ENCODE data around the gene CYP4V2. TPM values are rescaled to one million over a fixed set of nuclear protein-coding genes. Genes with fewer than 3 reads are reported as not detected.
A peak's percentile ranks its signal among the peaks of the same experiment; 100 is the strongest.

Gene CYP4V2
- total RNA-seq, 1 donor from 2014 or later, result 3.2 TPM

DNA sequence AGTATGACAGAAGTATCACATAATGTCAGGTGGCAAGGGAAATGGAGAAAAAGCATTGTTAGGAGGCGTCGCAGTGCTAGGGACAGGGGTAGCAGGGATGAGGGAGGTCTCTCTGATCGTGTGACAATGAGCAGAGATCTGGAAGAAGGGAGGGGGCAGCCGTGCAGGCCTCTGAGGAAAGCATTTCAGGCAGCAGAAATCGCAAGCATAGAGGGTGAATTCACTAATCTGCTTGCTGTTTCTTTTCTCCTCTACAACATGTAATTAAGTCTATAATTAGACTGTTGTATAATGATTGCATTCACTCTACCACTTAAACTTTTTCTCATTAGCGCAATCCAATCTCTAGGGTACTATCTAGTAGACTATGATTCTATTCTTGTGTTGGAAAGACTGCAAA lies 9.1 kb downstream of the CYP4V2 start:
- H3K4me3 ChIP-seq (ENCODE audit: low read depth, low read length), result no peak overlapping the region
- TF ChIP-seq, protein P1, sequence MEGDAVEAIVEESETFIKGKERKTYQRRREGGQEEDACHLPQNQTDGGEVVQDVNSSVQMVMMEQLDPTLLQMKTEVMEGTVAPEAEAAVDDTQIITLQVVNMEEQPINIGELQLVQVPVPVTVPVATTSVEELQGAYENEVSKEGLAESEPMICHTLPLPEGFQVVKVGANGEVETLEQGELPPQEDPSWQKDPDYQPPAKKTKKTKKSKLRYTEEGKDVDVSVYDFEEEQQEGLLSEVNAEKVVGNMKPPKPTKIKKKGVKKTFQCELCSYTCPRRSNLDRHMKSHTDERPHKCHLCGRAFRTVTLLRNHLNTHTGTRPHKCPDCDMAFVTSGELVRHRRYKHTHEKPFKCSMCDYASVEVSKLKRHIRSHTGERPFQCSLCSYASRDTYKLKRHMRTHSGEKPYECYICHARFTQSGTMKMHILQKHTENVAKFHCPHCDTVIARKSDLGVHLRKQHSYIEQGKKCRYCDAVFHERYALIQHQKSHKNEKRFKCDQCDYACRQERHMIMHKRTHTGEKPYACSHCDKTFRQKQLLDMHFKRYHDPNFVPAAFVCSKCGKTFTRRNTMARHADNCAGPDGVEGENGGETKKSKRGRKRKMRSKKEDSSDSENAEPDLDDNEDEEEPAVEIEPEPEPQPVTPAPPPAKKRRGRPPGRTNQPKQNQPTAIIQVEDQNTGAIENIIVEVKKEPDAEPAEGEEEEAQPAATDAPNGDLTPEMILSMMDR (conservative IDR thresholded peaks at IDR 0.05; ENCODE audit: low read depth, low read length), result no peak
- no peak for DNase-seq (ENCODE audit: low read depth)

DNA sequence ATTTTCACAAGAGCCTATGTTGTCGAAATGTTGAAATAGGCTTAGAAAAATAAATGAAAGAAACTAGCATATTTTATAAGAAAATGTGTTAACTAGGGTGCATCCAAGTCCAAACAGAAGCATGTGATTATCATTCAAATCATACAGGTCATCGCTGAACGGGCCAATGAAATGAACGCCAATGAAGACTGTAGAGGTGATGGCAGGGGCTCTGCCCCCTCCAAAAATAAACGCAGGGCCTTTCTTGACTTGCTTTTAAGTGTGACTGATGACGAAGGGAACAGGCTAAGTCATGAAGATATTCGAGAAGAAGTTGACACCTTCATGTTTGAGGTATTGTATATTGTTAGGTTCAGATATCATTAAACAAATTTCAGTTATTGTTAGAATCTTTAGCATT lies 9.6 kb downstream of the CYP4V2 start:
- no peak for DNase-seq (ENCODE audit: low read depth)
- H3K4me3 ChIP-seq (ENCODE audit: low read depth, low read length), result no peak overlapping the region
- TF ChIP-seq, protein P1 (conservative IDR thresholded peaks at IDR 0.05; ENCODE audit: low read depth, low read length), result no peak

DNA sequence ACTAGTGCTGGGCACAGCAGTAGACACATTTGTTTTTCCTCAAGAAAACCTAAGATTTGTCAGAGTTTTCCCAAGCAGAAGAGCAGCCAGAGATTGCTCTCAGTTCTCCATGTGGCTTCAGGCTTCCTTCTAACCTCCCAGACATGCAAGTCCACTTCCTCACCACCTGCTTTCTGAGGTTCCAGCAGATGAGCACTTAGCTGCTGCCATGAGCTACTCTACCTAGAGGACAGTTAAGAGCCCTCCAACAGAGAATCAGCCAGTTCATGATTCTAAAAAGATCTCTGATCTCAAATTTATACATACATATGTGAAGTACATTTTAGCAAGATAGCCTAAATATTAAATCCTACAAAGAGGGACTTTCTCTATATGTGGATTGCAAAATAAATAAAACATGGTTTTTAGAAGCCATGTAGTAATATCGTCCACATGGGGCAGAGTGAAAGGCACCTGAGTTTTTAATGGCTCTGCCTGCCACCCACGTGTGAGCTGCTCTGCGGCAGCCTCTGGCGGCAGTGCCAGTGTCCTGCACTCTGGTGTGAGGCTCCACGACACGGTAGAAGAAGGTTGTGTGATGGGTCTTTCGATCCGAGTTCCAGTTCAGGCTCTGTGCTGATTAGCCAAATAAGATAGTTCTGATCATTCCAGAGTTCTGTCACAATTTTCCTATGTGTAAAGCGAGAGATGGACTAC lies 10.3 kb downstream of the CYP4V2 start:
- H3K4me3 ChIP-seq (ENCODE audit: low read depth, low read length), result no peak overlapping the region
- DNase-seq (ENCODE audit: low read depth), result no peak
- TF ChIP-seq, protein P1 (conservative IDR thresholded peaks at IDR 0.05; ENCODE audit: low read depth, low read length), result peak; percentile 73

DNA sequence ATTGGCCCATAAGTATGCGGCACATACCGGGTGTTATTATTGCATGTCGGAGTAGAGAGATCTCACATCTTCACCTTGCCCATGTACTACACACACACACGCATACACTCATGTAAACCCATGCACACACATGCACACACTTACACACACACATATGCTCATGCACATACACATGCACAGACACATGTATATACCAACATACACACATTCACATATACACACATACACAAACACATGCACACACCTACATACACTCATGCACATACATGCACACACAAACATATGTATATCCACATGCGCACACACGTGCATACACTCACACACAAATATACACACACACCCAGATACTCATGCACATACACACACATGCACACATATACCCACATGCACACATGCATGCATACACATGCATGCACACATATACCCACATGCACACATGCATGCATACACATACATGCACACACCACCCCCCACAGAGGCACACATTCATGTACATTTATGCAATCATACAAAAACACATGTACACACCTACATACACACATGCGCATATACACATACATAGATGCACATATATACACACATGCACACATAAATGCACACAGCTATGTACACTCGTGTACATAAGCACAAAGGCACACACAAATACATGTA lies 11.2 kb downstream of the CYP4V2 start:
- TF ChIP-seq, protein P1 (conservative IDR thresholded peaks at IDR 0.05; ENCODE audit: low read depth, low read length), result no peak
- no peak for DNase-seq (ENCODE audit: low read depth)
- no peak overlapping the region for H3K4me3 ChIP-seq (ENCODE audit: low read depth, low read length)

DNA sequence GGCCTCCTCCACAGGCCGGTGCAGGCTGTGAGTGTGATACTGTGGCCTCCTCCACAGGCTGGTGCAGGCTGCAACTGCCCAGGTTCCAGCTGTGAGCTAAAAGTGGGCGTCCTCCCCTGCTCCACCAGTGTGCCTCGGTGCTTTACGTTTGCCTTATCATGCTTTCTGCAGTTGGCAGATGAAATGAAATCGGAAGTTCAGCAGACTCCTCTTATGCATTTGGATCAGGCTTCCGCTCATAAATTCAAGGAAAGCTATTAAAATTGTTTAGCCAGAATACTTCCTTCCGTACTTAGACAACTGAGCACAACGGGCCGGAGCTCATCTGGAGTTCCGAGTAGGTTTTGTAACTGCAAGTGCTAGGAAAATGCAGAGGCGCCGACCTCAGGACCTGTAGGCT lies 12.0 kb downstream of the CYP4V2 start:
- H3K4me3 ChIP-seq (ENCODE audit: low read depth, low read length), result no peak overlapping the region
- TF ChIP-seq, protein P1 (conservative IDR thresholded peaks at IDR 0.05; ENCODE audit: low read depth, low read length), result no peak
- DNase-seq (ENCODE audit: low read depth), result no peak

DNA sequence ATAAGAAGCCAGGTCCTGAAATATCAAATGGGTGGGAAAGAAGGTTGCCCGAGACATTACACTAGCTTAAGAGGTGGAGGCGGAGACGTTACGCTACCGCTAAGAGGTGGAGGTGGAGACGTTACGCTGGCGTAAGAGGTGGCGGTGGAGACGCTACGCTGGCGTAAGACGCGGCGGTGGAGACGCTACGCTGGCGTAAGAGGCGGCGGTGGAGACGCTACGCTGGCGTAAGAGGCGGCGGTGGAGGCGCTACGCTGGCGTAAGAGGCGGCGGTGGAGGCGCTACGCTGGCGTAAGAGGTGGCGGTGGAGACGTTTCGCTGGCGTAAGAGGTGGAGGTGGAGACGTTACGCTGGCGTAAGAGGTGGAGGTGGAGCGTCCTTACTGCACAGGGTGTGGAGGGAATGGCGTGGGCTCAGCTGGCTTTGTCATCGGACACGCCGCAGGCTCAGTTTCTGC lies 12.8 kb downstream of the CYP4V2 start:
- no peak overlapping the region for H3K4me3 ChIP-seq (ENCODE audit: low read depth, low read length)
- DNase-seq (ENCODE audit: low read depth), result no peak
- TF ChIP-seq, protein P1 (conservative IDR thresholded peaks at IDR 0.05; ENCODE audit: low read depth, low read length), result no peak

Measured in epithelial cell of proximal tubule (primary cell).